KMS-11 (cell line): Measurements from ENCODE around the gene PCID2.

Experiments used
- H2AFZ ChIP-seq: fragments of 200-600 bp; sonication (generic); 2 replicates; pipeline ENCODE4 v1.6.1; 2016; ENCODE audit warnings: antibody characterized with exemption, mixed run types, low read depth
- H3K27ac ChIP-seq: fragments of 200-600 bp; sonication (generic); 2 replicates; pipeline ENCODE4 v1.6.1; 2016; ENCODE audit warnings: mild to moderate bottlenecking, mixed run types
- H3K27me3 ChIP-seq: fragments of 200-600 bp; sonication (generic); 2 replicates; pipeline ENCODE4 v1.6.1; 2017; ENCODE audit warnings: mild to moderate bottlenecking, low read depth, mixed run types, moderate library complexity; ENCODE audit not compliant: insufficient read depth
- H3K36me3 ChIP-seq: fragments of 200-600 bp; sonication (generic); 2 replicates; pipeline ENCODE4 v1.6.1; 2017; ENCODE audit warnings: mild to moderate bottlenecking, mixed run types; ENCODE audit not compliant: insufficient read depth
- H3K4me1 ChIP-seq: fragments of 200-600 bp; sonication (generic); 2 replicates; pipeline ENCODE4 v1.6.1; 2016; ENCODE audit warnings: mild to moderate bottlenecking, low read depth, mixed run types; ENCODE audit not compliant: poor library complexity, severe bottlenecking
- H3K4me2 ChIP-seq: fragments of 200-600 bp; sonication (generic); 2 replicates; pipeline ENCODE4 v1.7.0; 2016; ENCODE audit warnings: mild to moderate bottlenecking, mixed run types
- H3K4me3 ChIP-seq: fragments of 200-600 bp; sonication (generic); IDR thresholded peaks from 2 replicates; pipeline ENCODE4 v1.6.1; 2017; ENCODE audit warnings: low read depth, low read length, mixed read lengths; ENCODE audit not compliant: insufficient read depth
- H3K79me2 ChIP-seq: fragments of 200-600 bp; sonication (generic); 2 replicates; pipeline ENCODE4 v1.6.1; 2016; ENCODE audit warnings: low read depth, mixed run types; ENCODE audit not compliant: insufficient read depth
- H3K9ac ChIP-seq: fragments of 200-600 bp; sonication (generic); 2 replicates; pipeline ENCODE4 v1.6.1; 2016; ENCODE audit warnings: mild to moderate bottlenecking, mixed run types
- H4K20me1 ChIP-seq: fragments of 200-600 bp; sonication (generic); 2 replicates; pipeline ENCODE4 v1.6.1; 2016; ENCODE audit warnings: mild to moderate bottlenecking, mixed run types; ENCODE audit not compliant: insufficient read depth
- TF ChIP-seq, protein P1 (sequence below): fragments of 200-600 bp; sonication (generic); conservative IDR thresholded peaks from 2 replicates; pipeline ENCODE4 v1.6.1; 2017; ENCODE audit warnings: low read depth, mild to moderate bottlenecking, antibody characterized with exemption, low read length, moderate library complexity, mixed read lengths

The PCID2 gene

DNA sequence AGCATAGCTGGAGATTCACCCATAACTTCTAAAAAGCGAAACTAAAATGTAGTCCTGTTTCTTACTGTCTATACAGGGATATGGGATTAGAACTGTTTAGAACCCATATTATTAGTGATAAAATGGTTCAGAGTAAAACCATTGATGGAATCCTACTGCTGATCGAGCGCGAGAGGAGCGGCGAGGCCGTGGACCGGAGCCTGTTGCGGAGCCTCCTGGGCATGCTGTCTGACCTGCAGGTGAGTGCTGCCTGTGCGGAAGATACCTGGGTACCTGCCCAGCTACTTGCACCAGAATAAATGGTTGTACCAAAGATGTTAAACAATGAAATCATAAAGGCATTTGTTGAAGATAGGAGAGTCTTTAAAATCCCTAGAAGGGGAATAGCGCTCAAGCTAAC lies 24.6 kb upstream of the PCID2 start:
- Histone ChIP-seq H3K4me2 (no peak overlapping the region), H3K79me2 (no peaks in the 10 kb centered on the region), H3K9ac (no peak overlapping the region), H3K4me1 (no peaks in the 10 kb centered on the region), H3K27me3 (no peaks in the 10 kb centered on the region), H4K20me1 (no peaks in the 10 kb centered on the region), H3K36me3 (no peaks in the 10 kb centered on the region), H3K27ac (no peak overlapping the region), H3K4me3 (no peak overlapping the region), H2AFZ (no peak overlapping the region)
- TF ChIP-seq, protein P1, sequence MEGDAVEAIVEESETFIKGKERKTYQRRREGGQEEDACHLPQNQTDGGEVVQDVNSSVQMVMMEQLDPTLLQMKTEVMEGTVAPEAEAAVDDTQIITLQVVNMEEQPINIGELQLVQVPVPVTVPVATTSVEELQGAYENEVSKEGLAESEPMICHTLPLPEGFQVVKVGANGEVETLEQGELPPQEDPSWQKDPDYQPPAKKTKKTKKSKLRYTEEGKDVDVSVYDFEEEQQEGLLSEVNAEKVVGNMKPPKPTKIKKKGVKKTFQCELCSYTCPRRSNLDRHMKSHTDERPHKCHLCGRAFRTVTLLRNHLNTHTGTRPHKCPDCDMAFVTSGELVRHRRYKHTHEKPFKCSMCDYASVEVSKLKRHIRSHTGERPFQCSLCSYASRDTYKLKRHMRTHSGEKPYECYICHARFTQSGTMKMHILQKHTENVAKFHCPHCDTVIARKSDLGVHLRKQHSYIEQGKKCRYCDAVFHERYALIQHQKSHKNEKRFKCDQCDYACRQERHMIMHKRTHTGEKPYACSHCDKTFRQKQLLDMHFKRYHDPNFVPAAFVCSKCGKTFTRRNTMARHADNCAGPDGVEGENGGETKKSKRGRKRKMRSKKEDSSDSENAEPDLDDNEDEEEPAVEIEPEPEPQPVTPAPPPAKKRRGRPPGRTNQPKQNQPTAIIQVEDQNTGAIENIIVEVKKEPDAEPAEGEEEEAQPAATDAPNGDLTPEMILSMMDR: no peak

DNA sequence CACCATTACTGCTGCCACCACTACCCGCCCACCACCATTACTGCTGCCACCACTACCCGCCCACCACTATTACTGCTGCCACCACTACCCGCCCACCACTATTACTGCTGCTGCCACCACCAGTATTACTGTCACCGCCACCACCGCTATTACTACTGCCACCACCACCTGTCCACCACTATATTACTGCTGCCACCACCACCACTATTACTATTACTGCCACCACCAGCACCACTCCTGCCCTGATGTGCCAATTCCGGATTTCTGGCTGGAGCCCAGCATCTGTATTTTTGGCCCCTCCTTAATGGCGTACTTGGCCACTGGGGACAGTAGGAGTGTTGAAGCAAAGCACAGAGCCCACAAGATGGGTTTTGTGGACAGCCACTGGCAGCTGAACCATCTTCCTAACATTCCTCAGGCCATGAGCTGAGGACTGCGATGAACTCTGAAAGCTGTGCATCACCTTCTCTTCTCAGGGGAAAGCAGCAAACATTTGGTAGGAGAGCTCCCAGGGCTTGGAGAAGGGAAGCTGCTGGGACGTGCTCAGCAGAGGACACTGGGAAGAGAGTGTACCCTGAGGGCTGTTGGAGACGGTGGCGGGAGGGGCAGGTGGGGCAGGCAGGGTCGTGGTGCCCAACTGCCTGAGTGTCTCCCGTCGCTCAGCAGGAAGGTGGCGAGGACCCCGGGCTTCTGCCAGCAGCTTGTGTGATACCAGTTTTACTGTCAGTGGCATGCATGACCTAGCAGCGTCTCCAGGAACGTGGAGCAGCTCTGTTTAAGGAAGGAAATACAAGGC lies 23.9 kb upstream of the PCID2 start:
- no peaks in the 10 kb centered on the region for H3K4me1 ChIP-seq
- H3K9ac ChIP-seq: no peak overlapping the region
- no peaks in the 10 kb centered on the region for H4K20me1 ChIP-seq
- no peak overlapping the region for H3K27ac ChIP-seq
- no peaks in the 10 kb centered on the region for H3K27me3 ChIP-seq
- H3K4me3 ChIP-seq: no peak overlapping the region
- H3K4me2 ChIP-seq: no peak overlapping the region
- H3K36me3 ChIP-seq: no peaks in the 10 kb centered on the region
- TF ChIP-seq, protein P1: no peak
- H2AFZ ChIP-seq: no peak overlapping the region
- H3K79me2 ChIP-seq: no peaks in the 10 kb centered on the region

DNA sequence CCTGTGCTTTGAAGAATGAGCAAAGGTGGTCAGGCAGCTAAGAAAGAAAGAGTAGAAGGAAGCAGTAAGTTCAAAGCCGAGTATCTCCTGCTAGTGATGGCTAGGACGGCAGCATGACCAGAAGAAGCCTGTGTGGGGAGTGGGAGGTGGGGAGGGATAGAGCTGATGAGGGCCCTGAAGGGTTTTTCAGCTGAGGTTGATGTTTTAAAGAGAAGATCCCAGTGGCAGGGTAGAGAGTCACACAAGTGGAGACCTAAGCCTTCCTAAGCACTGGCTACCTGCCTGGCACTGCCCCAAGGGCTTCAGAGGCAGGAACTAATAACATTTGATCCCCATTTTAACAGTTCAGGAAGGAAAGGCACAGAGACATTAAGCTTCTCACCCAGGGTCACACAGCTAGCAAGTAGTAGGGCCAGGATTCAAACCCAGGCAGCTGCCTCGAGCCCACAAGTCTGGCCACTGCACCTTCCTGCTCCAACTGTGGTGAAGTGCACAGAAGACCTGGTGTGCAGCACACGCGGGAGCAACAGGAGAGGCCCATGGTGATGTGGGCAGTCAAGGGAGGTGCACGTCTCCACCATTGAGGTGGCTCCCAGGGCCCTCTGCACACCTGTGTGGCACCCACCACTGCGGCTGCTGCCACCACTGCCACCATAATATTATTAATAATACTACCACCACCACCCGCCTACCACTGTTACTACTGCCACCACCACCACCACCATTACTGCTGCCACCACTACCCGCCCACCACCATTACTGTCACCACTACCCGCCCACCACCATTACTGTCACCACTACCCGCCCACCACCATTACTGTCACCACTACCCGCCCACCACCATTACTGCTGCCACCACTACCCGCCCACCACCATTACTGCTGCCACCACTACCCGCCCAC lies 23.1 kb upstream of the PCID2 start:
- no peaks in the 10 kb centered on the region for H3K27me3 ChIP-seq
- TF ChIP-seq, protein P1: no peak
- H3K4me3 ChIP-seq: no peak overlapping the region
- no peak overlapping the region for H3K4me2 ChIP-seq
- no peaks in the 10 kb centered on the region for H3K36me3 ChIP-seq
- no peak overlapping the region for H3K27ac ChIP-seq
- H3K79me2 ChIP-seq: no peaks in the 10 kb centered on the region
- no peaks in the 10 kb centered on the region for H4K20me1 ChIP-seq
- H3K9ac ChIP-seq: no peak overlapping the region
- no peaks in the 10 kb centered on the region for H3K4me1 ChIP-seq
- H2AFZ ChIP-seq: no peak overlapping the region

DNA sequence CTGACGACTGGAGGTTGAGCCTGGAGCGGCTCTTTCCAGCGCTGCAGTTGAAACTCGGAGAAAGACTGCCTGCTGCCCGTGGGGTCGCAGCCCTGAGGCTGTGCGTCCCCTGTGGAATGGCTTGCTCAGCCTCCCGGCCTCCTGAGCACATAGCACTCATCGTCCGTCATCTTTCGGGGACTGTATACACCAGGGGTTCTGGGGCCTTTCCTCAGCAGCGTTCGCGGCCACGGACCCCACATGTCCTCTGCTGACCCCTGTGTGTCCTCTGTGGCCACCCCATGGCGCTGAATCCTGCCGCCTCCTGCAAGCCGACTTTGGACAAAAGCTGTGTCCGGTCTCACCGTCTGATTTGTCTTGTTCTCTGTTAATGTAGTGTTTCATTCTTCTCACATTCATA lies 21.3 kb upstream of the PCID2 start:
- Histone ChIP-seq H3K27me3 (no peaks in the 10 kb centered on the region), H3K4me2 (no peak overlapping the region), H3K4me1 (no peaks in the 10 kb centered on the region), H3K79me2 (no peaks in the 10 kb centered on the region), H3K9ac (no peak overlapping the region), H3K4me3 (no peak overlapping the region), H3K27ac (no peak overlapping the region), H3K36me3 (no peaks in the 10 kb centered on the region), H4K20me1 (no peaks in the 10 kb centered on the region), H2AFZ (no peak overlapping the region)
- TF ChIP-seq, protein P1: no peak
